Measurements from ENCODE around the gene PAX7. TPM values are rescaled to one million over a fixed set of nuclear protein-coding genes. Genes with fewer than 3 reads are reported as not detected.

Gene PAX7
- total and polyA plus RNA-seq, 2 experiments from 2014 or later: not detected

DNA sequence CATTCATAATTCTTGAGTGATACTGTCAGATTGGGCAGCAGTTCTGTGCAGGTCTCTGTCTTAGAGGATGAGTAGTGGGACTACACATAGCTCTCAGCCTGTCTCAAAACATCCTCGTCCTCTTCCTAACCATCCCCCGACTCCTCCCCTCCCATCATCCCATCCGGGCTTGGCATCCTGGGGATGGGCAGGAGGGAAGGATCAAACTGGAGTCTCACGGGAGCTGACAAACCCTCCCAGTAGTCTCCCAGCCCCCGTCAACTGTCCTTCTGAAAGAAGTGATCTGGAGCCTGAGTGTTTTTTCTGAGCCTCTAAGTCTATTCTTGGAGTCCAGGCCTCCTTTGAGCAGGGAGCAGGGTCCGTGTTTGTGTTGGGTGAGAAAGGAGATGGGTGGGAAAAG lies 102.0 kb downstream of the PAX7 start:
- no peak for DNase-seq (ENCODE audit: low read depth in 1 of 2, low spot score in 1 of 2)

DNA sequence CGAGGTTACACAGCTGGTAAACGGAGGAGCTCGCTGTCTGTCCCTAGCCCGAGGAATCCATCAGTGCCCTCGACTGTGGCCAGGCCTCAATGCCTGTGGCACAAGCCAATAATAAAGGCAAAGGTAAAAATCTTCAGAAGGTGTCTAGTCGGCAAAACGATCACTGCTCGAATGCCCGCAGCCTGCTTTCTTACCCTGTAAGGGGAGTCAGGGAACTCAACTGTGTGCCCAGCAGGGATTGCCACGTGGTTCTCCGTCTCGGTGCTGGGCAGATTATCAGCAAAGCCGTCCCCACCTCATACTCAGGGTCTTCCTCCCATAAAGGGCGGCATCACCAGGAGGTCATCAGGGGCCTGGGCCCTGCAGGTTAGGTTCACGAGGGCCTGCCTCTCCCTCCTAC lies 103.4 kb downstream of the PAX7 start:
- H3K4me3 ChIP-seq: no peak overlapping the region
- peaks cover 4% of the 10 kb centered on the region for H3K4me1 ChIP-seq (ENCODE audit: low read depth)
- no peak overlapping the region for H3K27ac ChIP-seq
- no peaks in the 10 kb centered on the region for H3K9me3 ChIP-seq (ENCODE audit: low read depth)
- no peak for TF ChIP-seq CTCF (IDR thresholded peaks at IDR 0.05; ENCODE audit: low read depth, low read length)
- H3K36me3 ChIP-seq: no peaks in the 10 kb centered on the region
- no peak for DNase-seq (ENCODE audit: low read depth in 1 of 2, low spot score in 1 of 2)
- H3K27me3 ChIP-seq: no peaks in the 10 kb centered on the region

More for the DNA sequence above, 102.0 kb downstream of the PAX7 start:
- H3K4me1 ChIP-seq (ENCODE audit: low read depth): peaks cover 4% of the 10 kb centered on the region
- no peak overlapping the region for H3K27ac ChIP-seq
- no peak overlapping the region for H3K4me3 ChIP-seq
- no peaks in the 10 kb centered on the region for H3K9me3 ChIP-seq (ENCODE audit: low read depth)
- no peak for TF ChIP-seq CTCF (IDR thresholded peaks at IDR 0.05; ENCODE audit: low read depth, low read length)
- no peaks in the 10 kb centered on the region for H3K36me3 ChIP-seq
- H3K27me3 ChIP-seq: no peaks in the 10 kb centered on the region

DNA sequence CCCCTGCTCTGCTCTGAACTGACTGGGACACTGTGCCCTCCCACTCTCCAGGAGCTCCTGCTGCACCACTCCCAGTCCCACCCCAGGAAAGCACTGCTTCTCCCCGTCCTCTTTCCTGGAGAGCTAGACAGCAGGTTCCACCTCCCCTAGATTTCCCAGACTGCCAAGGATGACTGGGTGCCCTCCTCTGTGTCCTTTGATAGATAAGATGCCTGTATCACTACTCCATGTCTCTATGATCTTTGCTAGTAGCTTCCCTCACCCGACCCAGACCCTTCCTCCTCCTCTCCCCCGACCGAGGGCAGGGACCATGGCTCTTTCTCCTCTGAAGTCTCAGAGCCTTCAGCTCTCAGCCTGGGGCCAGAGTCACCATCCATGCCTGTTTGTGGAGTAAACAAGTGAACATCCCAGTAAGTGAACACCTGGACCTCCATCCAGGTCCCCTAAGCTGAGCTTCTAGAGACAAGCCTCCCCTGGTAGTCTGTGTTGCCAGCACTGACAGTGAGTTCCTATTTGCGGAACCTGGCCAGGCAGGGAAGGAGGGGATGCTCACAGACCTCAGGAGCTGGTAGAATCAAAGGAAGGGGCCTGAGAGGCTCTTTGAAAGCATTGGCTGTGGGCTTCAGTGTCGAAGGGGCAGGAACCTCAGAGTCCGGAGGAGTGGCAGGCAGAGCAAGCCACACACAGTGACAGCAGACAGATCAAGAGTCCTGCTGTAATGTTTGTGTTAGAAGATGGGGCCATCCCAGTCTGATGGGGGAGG lies 104.0 kb downstream of the PAX7 start:
- Histone ChIP-seq H3K4me3 (no peak overlapping the region), H3K9me3 (ENCODE audit: low read depth) (no peaks in the 10 kb centered on the region), H3K4me1 (ENCODE audit: low read depth) (peaks cover 4% of the 10 kb centered on the region), H3K36me3 (no peaks in the 10 kb centered on the region), H3K27me3 (no peaks in the 10 kb centered on the region), H3K27ac (no peak overlapping the region)
- TF ChIP-seq CTCF (IDR thresholded peaks at IDR 0.05; ENCODE audit: low read depth, low read length): no peak
- DNase-seq (ENCODE audit: low read depth in 1 of 2, low spot score in 1 of 2): no peak

DNA sequence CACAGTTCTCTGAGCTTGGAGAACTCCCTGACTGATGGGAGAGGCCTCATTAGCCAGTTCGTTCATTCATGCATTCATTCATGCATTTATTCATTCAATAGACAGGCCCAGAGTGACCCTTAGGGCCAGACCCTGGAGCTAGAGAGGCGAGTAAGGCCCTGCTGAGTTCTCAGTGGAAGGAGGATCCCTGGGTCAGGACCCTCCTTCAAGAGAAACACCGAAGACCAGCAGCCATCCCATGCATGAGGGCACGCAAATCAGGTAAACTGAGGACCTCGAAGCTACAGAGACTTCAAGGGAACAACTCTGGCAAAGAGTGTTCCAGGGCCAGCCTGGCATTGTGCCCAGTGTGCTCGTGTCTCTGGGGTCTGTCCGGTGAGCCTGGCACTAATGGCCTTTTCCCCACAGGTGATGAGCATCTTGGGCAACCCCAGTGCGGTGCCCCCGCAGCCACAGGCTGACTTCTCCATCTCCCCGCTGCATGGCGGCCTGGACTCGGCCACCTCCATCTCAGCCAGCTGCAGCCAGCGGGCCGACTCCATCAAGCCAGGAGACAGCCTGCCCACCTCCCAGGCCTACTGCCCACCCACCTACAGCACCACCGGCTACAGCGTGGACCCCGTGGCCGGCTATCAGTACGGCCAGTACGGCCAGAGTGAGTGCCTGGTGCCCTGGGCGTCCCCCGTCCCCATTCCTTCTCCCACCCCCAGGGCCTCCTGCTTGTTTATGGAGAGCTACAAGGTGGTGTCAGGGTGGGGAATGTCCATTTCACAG lies 104.8 kb downstream of the PAX7 start:
- no peak for DNase-seq (ENCODE audit: low read depth in 1 of 2, low spot score in 1 of 2)
- Histone ChIP-seq H3K27ac (no peak overlapping the region), H3K27me3 (no peaks in the 10 kb centered on the region), H3K9me3 (ENCODE audit: low read depth) (no peaks in the 10 kb centered on the region), H3K36me3 (no peaks in the 10 kb centered on the region), H3K4me3 (no peak overlapping the region), H3K4me1 (ENCODE audit: low read depth) (peaks cover 4% of the 10 kb centered on the region)
- no peak for TF ChIP-seq CTCF (IDR thresholded peaks at IDR 0.05; ENCODE audit: low read depth, low read length)

DNA sequence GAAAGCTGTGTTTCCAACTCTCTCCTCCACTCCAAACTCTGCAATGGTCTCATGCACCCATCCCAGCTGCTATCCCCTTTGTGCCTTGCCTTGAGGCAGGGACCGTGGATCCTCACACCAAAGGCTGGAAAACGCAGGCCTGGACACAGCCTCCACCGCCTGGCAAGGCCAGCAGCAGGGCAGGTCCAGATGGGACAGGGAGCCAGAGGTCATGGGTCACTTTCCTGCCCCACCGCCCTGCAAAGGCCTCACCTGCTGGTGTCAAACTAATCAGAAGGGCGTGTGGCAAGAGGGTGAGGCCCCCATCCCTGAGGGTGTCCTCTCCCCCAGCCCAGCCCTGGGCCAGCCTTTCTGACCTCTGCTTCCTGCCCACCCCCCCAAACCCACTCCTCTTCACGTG lies 106.3 kb downstream of the PAX7 start:
- no peak overlapping the region for H3K27ac ChIP-seq
- DNase-seq (ENCODE audit: low read depth in 1 of 2, low spot score in 1 of 2): no peak

More for the DNA sequence above, 106.3 kb downstream of the PAX7 start:
- H3K27me3 ChIP-seq: no peaks in the 10 kb centered on the region
- no peaks in the 10 kb centered on the region for H3K9me3 ChIP-seq (ENCODE audit: low read depth)
- TF ChIP-seq CTCF (IDR thresholded peaks at IDR 0.05; ENCODE audit: low read depth, low read length): no peak
- no peaks in the 10 kb centered on the region for H3K36me3 ChIP-seq
- H3K4me3 ChIP-seq: no peak overlapping the region
- H3K4me1 ChIP-seq (ENCODE audit: low read depth): peaks cover 4% of the 10 kb centered on the region

Data from cardiac muscle cell (in vitro differentiated cells and primary cell).